Activated naive CD8-positive, alpha-beta T cell treated with anti-CD3 and anti-CD28 coated beads for 36 hours (primary cell): ENCODE results near the gene PLK1. TPM values are rescaled to one million over a fixed set of nuclear protein-coding genes. Genes with fewer than 3 reads are reported as not detected.

Experiments used
- DNase-seq: peaks from one replicate; pipeline ENCODE4 v3.0.0; 2021
- H3K27ac Mint-ChIP-seq: one replicate; pipeline ENCODE4 v1.8.0; 2022; ENCODE audit warnings: mild to moderate bottlenecking, moderate library complexity, mixed read lengths
- H3K27me3 Mint-ChIP-seq: one replicate; pipeline ENCODE4 v1.8.0; 2022; ENCODE audit warnings: mild to moderate bottlenecking, mixed read lengths
- H3K36me3 Mint-ChIP-seq: one replicate; pipeline ENCODE4 v1.8.0; 2021; ENCODE audit warnings: mild to moderate bottlenecking, mixed read lengths
- H3K4me1 Mint-ChIP-seq: one replicate; pipeline ENCODE4 v1.8.0; 2021; ENCODE audit warnings: mixed read lengths
- H3K4me3 Mint-ChIP-seq: one replicate; pipeline ENCODE4 v1.8.0; 2022; ENCODE audit warnings: mild to moderate bottlenecking, moderate library complexity, mixed read lengths
- H3K9me3 Mint-ChIP-seq: one replicate; pipeline ENCODE4 v1.8.0; 2022; ENCODE audit warnings: mixed read lengths
- total RNA-seq, 2 experiments: library from RNA; stranded (reverse); gene quantifications; one replicate each; pipeline ENCODE4 v1.2.3, GENCODE V29; 2021

Gene PLK1
- total RNA-seq, 2 experiments from 2014 or later, result 96.5 to 97.8 TPM

DNA sequence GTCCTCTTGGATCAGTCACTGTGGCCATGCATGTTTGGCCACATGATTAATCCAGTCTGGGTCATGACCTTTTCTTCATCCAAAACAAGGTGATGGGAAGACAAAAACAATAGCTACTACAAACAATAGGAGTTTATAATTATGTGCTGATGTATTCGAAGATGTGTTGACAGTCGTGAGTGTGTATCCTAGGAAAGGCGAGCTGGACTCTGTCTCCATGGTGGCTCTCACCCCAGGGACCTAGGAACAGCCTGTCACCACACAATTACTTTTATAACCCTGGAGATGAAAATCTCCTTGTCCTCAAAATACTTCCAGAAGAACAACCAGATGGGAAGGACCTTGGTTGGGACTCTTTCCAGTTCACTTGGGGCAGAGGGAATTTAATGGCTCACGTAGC lies 9.8 kb upstream of the PLK1 start:
- DNase-seq, result no peak
- no peaks in the 10 kb centered on the region for H3K9me3 Mint-ChIP-seq
- H3K4me3 Mint-ChIP-seq, result no peak overlapping the region
- no peak overlapping the region for H3K27ac Mint-ChIP-seq
- peaks cover 37% of the 10 kb centered on the region for H3K36me3 Mint-ChIP-seq
- H3K27me3 Mint-ChIP-seq, result no peaks in the 10 kb centered on the region
- peaks cover 22% of the 10 kb centered on the region for H3K4me1 Mint-ChIP-seq

DNA sequence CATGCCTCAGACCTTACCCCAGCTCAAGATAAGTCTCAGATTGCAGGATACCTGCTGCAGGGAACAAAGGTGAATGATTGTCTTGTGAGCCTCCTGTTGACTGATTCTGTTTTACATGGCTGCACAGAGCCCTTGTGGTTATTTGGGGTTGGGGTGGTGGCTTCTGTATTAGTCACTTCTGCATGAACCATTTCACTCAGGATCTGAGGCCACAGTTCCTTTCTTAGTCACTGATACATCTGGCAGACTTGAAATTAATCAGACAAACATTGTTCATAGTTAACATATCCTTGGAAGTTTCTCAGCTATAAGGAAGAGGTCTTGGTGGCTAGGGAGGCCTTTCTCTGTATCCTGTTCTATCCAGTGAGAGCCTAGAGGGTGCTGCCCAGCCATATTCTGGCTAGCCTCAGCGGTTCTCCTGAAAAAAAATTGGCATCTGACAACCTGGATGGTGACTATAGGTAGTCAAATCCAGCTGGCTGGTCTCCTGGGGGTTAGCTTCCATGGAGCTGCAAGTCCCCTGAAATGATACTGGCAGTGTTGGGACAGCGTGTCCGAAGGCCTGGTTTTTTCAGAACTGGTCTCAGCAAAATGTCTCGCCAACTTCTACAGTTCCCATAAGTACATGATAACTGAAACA lies 8.4 kb upstream of the PLK1 start:
- H3K36me3 Mint-ChIP-seq, result peaks cover 39% of the 10 kb centered on the region
- H3K4me3 Mint-ChIP-seq, result no peak overlapping the region
- peak; percentile 54 for DNase-seq
- no peaks in the 10 kb centered on the region for H3K27me3 Mint-ChIP-seq
- no peaks in the 10 kb centered on the region for H3K9me3 Mint-ChIP-seq
- peak overlapping the region; percentile 56 for H3K27ac Mint-ChIP-seq
- peaks cover 22% of the 10 kb centered on the region for H3K4me1 Mint-ChIP-seq

DNA sequence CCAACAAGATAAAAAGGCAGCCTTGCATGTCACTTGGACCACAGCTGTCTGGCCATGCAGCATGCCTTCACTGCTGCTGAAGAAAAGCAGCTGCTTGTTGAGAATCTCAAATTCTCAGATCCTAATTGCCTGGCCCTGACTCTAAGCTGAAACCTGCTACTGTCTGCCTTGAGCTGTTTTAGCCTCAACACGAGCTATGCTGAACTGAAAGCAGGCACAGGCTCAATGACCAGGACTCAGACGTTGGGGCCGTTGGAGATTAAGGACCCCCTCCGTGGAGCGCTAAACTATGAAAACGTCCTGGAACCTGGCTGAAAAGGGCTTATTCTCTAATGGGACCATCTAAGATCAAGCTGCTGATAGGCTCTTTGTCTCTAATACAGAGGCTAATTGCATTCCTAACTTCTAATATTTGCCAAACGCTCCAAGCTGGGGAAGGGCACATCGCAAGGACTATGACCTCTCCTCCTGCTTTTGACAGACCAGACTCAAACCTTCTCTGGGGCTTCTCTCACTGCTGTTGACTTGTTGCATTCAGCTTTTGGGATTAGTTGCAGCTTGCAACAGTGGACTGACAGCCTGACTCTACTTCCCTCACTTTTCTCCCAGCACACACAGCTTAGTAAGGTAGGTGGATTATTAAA lies 4.6 kb upstream of the PLK1 start:
- H3K4me3 Mint-ChIP-seq, result no peak overlapping the region
- no peak for DNase-seq
- peaks cover 23% of the 10 kb centered on the region for H3K4me1 Mint-ChIP-seq
- H3K36me3 Mint-ChIP-seq, result peaks cover 32% of the 10 kb centered on the region
- H3K27me3 Mint-ChIP-seq, result no peaks in the 10 kb centered on the region
- no peak overlapping the region for H3K27ac Mint-ChIP-seq
- H3K9me3 Mint-ChIP-seq, result no peaks in the 10 kb centered on the region

DNA sequence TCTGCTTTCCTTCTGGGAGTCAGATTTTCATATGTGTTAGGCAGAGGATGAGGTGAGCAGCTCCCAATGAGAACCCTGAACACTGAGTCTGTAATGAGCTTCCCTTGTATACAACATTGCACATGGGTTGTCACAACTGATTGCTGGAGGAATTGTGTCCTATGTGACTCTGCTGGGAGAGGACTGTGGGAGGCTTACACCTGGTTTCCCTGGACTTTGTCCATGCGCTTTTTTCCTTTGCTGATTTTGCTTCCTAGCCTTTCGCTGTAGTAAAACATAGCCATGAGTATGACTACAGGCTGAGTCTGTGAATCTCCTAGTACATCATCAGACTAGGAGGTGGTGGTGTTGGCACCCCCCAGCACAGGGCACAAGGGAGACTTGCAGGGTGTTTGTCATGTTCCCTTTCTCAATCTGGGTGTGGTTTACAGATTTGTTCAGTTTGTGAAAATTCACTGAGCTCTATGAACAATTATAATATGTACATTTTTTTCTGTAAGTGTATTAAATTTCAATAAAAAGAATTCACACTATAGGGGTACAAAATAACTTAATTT lies 1.7 kb upstream of the PLK1 start:
- Mint-ChIP-seq H3K27me3 (no peaks in the 10 kb centered on the region), H3K4me1 (peaks cover 9% of the 10 kb centered on the region), H3K4me3 (no peak overlapping the region), H3K36me3 (peaks cover 33% of the 10 kb centered on the region), H3K27ac (no peak overlapping the region), H3K9me3 (no peaks in the 10 kb centered on the region)
- DNase-seq, result no peak

DNA sequence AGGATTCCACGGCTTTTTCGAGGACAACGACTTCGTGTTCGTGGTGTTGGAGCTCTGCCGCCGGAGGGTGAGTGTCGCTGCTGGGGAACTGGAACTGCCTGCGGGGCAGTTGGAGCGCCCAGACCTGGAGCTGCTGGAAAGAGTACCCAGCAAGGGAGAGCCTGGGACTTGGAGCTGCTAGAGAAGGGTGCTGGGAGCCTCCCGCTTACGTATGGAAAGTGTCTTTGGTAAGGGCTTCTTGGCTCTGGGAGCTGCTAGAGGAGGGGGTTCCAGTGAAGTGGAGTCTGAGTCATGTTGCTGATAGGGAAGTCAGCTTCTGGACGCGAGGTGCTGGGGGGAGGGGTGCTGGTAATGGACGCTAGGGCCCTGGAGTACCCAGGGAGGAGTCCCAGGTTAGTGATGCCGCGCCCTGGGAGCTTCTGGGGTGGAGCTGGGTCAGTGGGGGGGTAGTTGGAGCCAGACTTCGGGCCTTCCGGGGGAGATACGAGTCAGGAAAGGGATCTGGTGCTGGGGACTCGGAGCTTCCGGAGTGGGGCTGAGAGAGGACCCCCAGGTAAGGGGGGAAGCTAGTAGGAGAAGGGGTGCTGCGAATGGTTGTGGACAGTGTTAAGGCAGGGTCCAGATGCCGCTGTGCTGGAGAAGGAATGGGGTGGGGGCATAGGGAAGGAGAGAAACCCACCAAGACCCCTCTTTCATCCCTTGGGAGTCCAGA lies 741 bp downstream of the PLK1 start:
- H3K27ac Mint-ChIP-seq, result peak overlapping the region; percentile 58
- H3K4me3 Mint-ChIP-seq, result peak overlapping the region; percentile 93
- peak; percentile 17 for DNase-seq
- no peaks in the 10 kb centered on the region for H3K9me3 Mint-ChIP-seq
- no peaks in the 10 kb centered on the region for H3K27me3 Mint-ChIP-seq
- peaks cover 9% of the 10 kb centered on the region for H3K4me1 Mint-ChIP-seq
- H3K36me3 Mint-ChIP-seq, result peaks cover 44% of the 10 kb centered on the region

DNA sequence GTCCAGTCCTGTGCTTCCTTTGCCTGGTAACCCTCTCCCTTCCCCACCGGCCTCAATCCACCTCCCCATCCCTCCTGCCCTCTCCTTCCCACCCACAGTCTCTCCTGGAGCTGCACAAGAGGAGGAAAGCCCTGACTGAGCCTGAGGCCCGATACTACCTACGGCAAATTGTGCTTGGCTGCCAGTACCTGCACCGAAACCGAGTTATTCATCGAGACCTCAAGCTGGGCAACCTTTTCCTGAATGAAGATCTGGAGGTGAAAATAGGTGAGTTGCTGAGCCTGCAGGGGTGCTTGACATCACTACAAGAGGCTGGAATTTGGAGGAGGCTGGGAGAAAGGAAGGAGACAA lies 1.3 kb downstream of the PLK1 start:
- Mint-ChIP-seq H3K4me3 (peak overlapping the region; percentile 93), H3K4me1 (peaks cover 9% of the 10 kb centered on the region), H3K27ac (no peak overlapping the region), H3K27me3 (no peaks in the 10 kb centered on the region), H3K9me3 (no peaks in the 10 kb centered on the region), H3K36me3 (peaks cover 42% of the 10 kb centered on the region)
- no peak for DNase-seq

DNA sequence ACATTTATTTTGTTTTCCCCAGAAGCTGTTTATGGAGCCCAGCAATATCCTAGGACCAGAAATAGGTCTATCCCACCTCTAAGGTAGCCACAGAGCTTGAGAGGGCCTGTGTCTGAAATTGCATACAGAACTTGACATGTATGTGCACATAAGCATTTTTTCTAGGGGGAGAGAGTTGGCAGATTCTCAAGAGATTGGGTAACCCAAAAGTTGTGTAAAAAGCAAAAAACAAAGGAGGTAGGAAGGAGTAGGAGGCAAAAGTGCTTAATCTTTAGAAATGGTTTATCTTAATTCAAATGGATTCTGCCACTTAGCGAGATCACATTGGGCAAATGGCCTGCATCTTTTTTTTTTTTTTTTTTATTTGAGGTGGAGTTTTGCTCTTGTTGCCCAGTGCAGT lies 3.5 kb downstream of the PLK1 start:
- H3K27ac Mint-ChIP-seq, result no peak overlapping the region
- H3K4me3 Mint-ChIP-seq, result no peak overlapping the region
- peaks cover 8% of the 10 kb centered on the region for H3K4me1 Mint-ChIP-seq
- peaks cover 42% of the 10 kb centered on the region for H3K36me3 Mint-ChIP-seq
- DNase-seq, result no peak
- H3K27me3 Mint-ChIP-seq, result no peaks in the 10 kb centered on the region
- no peaks in the 10 kb centered on the region for H3K9me3 Mint-ChIP-seq

DNA sequence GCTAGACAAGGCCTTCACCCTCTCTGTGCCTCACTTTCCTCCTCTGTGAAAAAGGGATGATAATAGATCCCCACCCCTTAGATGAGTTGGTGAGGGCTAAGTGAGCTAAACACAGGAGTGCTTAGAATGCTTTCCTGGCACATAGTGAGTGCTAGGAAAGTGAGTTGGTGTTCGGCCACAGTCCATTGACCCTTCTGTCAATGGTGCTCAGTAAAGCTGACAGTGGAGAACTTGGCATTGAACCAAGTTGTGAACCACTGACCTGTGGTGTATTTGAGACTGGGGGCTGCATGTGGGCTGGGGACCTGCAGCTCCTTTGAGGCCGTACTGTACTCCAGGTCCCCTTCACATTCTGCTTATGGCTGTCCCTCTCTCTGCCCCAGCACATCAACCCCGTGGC lies 4.8 kb downstream of the PLK1 start:
- Mint-ChIP-seq H3K9me3 (no peaks in the 10 kb centered on the region), H3K27ac (no peak overlapping the region), H3K36me3 (peaks cover 50% of the 10 kb centered on the region), H3K27me3 (no peaks in the 10 kb centered on the region), H3K4me1 (peaks cover 5% of the 10 kb centered on the region), H3K4me3 (no peak overlapping the region)
- DNase-seq, result no peak

DNA sequence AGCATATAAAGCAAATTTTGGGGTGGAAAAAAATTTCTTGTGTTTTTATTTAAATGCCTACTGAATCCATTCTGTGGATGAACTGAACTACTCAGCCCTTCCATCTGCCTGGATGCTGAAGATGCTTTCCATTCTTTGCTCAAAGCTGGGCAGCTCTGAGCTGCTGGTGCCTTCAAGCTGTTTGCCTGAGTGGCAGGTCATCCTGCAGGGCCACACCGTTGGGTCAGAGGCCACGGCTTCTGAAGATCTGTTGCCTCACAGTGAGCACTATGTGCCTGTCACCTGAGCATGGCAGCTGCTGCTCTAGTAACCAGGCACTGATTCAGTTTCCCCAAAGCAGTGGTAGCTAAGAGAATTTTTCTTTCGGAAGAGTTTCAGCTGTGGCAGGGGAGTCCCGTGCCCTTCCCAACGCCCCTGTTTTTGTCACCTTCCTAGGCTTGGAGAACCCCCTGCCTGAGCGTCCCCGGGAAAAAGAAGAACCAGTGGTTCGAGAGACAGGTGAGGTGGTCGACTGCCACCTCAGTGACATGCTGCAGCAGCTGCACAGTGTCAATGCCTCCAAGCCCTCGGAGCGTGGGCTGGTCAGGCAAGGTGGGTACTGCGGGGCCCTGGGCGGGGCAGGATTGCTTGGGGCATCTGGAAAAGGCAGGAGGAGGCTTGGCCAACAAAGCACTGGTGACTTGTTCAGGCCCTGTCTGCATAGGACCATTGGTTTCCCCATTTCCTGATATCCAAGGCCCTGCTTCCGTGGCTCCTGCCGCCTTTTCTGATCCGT lies 8.5 kb downstream of the PLK1 start:
- Mint-ChIP-seq H3K27ac (no peak overlapping the region), H3K4me3 (no peak overlapping the region), H3K9me3 (no peaks in the 10 kb centered on the region), H3K27me3 (no peaks in the 10 kb centered on the region), H3K4me1 (no peaks in the 10 kb centered on the region), H3K36me3 (peaks cover 40% of the 10 kb centered on the region)
- DNase-seq, result no peak

DNA sequence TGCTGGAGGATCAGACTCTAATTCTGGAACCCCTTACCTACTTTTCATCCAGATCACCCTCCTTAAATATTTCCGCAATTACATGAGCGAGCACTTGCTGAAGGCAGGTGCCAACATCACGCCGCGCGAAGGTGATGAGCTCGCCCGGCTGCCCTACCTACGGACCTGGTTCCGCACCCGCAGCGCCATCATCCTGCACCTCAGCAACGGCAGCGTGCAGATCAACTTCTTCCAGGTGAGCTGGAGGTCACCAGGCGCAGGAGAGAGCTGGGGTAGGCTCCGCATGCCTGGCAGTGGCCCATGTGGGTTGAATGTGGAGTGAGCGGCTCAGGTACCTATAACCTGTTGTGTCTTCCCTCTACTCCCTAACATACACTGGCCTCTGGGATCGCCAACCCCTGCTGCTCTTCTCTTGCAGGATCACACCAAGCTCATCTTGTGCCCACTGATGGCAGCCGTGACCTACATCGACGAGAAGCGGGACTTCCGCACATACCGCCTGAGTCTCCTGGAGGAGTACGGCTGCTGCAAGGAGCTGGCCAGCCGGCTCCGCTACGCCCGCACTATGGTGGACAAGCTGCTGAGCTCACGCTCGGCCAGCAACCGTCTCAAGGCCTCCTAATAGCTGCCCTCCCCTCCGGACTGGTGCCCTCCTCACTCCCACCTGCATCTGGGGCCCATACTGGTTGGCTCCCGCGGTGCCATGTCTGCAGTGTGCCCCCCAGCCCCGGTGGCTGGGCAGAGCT lies 10.9 kb downstream of the PLK1 start:
- Mint-ChIP-seq H3K36me3 (peaks cover 30% of the 10 kb centered on the region), H3K9me3 (no peaks in the 10 kb centered on the region), H3K27ac (no peak overlapping the region), H3K4me1 (no peaks in the 10 kb centered on the region), H3K4me3 (no peak overlapping the region), H3K27me3 (peaks cover 5% of the 10 kb centered on the region)
- no peak for DNase-seq

DNA sequence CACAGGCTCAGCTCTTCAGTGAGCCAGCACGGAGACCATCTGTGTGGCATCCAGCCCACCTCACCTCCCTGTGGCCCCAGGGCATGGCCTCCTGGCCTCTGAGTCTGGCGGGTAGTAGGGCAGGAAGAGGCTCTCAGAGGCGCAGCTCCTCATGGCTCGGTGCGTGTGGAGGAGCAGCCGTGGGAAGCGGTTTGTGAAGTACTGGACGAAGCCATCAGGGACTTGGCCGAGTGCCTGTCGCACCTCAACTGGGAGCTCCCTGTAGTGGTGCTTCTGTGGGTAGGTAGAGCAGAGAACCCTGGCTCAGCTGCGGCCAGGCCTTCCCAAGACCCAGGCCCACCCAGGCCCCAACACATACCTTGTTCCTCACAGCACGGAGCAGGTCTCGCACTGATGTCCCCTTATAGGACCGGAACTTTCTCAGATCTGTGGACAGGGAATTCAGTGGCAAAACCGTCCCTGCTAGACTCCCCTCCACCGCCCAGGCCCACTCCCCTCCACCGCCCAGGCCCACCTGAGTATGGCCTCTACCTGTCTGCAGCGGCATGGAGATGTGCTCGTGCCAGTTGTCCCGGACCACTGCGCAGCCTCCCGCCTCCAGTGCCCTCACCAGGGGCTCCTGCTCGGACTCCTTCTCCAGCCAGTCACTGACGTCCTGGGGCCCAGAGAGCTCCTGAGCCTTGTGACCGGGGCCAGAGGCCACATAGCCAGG lies 12.2 kb downstream of the PLK1 start:
- no peak for DNase-seq
- Mint-ChIP-seq H3K4me3 (no peak overlapping the region), H3K4me1 (peaks cover 2% of the 10 kb centered on the region), H3K27ac (no peak overlapping the region), H3K36me3 (peaks cover 30% of the 10 kb centered on the region), H3K27me3 (peaks cover 11% of the 10 kb centered on the region), H3K9me3 (no peaks in the 10 kb centered on the region)

DNA sequence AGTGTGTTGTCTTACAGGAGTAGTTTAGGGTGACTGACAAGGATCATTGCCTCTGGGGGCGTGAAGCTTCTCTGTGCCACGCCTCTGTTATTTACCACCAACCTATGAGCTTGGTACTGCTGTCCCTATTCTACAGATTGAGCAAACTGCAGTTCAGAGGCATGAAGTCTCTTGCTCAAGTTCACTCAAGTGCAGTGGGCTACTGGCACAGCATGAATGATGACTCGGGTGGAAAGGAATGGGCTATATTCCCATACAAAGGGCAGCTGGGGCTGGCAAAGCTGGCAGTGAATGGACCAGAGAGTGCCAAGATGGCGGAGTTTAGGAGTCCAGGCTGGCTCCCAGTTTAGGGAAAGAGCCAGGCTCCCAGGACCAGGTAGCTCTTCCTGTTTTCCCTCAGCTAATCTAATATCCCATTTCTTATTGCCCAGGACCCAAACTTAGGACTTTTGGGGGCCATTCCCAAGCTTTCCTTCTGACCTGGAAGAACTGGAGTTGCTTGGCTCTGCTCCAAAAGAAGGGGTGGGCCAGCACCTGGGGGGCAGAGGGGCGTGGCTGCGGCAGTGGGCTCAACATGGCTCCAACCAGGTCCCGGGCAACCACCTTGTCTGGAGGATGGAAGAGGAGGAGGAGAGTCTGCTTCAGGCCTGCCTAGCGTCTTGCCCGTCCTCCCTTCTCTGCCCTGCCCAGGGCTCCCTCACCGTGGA lies 12.9 kb downstream of the PLK1 start:
- Mint-ChIP-seq H3K27ac (no peak overlapping the region), H3K4me1 (peaks cover 2% of the 10 kb centered on the region), H3K4me3 (no peak overlapping the region), H3K9me3 (no peaks in the 10 kb centered on the region), H3K36me3 (peaks cover 30% of the 10 kb centered on the region), H3K27me3 (peaks cover 11% of the 10 kb centered on the region)
- no peak for DNase-seq

DNA sequence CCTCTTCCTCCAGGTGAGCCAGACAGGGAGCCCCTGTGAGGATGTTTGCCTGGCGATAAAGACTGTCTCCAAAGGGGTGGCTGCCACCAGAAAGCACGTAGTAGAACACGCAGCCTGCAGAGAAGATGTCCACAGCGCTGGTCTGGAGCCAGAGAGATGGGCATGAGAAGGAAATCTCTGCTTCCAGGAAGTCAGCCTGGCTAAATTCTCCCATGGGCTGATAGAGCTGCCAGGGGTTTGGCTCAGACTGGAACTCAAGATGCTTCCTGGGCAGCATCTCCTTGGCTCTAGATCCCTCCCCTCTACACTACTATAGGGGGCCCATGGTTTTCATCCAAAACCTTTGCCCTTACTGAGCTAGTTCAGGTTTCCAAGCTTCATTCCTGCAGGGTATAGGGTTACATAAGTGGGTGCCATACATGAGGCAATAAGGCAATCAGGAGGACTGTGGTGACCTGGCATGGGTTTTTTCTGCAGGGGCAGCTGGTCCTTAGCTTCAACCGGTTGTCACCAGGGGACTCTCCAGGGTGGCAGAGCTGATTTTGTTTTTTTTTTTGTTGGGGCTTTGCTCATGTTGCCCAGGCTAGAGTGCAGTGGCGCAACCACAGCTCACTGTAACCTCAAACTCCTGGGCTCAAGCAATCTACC lies 13.6 kb downstream of the PLK1 start:
- Mint-ChIP-seq H3K36me3 (peaks cover 26% of the 10 kb centered on the region), H3K4me3 (no peak overlapping the region), H3K4me1 (peaks cover 2% of the 10 kb centered on the region), H3K9me3 (no peaks in the 10 kb centered on the region), H3K27ac (no peak overlapping the region), H3K27me3 (peaks cover 11% of the 10 kb centered on the region)
- DNase-seq, result no peak
